ENCODE data around the gene ADPRHL1. TPM values are rescaled to one million over a fixed set of nuclear protein-coding genes. Genes with fewer than 3 reads are reported as not detected.

The ADPRHL1 gene
- total RNA-seq, 1 experiment from 2014 or later = 4.9 TPM

DNA sequence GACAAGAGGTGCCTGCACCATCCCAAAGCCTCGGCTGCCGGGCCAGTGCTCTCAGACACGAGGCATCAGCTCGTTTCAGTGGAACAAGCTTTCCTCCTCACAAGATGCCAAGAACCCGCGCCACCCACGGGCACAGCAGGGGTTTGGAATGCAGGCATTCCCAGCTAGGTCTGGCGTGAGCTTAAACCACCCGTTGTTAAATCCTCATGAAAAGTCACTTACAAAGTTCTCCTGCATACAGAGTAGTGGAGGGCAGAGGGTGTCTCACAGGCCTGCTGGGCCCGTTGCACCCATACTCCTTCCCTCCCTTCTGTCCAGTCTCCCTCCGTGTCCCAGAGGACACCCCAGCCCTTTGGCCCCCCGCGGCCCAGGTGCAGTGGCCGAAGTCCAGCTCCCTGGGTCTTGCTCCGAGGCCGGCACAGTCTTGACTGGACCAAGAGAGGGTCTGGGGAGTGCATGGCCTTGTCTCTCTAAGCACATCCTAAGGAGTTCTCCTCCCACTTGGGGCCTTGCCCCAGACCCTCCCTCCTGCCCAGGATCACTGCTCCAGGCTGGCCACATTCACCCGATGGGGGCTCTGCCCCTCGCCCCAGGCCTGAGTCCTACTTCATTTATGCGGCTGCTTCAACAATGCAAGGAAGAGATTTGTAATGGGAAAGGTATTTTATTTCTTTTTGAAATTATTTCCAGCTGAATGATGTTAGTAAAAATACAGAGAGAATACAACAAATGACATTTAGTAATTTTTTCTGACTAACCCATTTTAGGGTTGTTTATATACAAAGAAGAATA is 54.1 kb downstream of the ADPRHL1 start:
- Mint-ChIP-seq H3K4me3 (ENCODE audit: unreplicated experiment) (no peak overlapping the region), H3K27ac (ENCODE audit: unreplicated experiment) (peak overlapping the region; percentile 78), H3K27me3 (ENCODE audit: insufficient read depth, unreplicated experiment) (no peaks in the 10 kb centered on the region), H3K4me1 (ENCODE audit: low read depth, unreplicated experiment) (peaks cover 10% of the 10 kb centered on the region), H3K36me3 (ENCODE audit: insufficient read depth, unreplicated experiment) (no peaks in the 10 kb centered on the region), H3K9me3 (ENCODE audit: unreplicated experiment) (no peaks in the 10 kb centered on the region)
- ChIA-PET POLR2A (interaction anchor here (0.8 kb wide), 1 partner anchor 190 kb away, joined by 3 read pairs; the partner anchor contains the start of genes CUL4A and PCID2), CTCF (interaction anchor here (0.6 kb wide), 1 partner anchor 19 kb away, joined by 3 read pairs; no protein-coding TSS in a partner anchor)
- H3K4me3 ChIP-seq (ENCODE audit: low read depth, low read length) = no peak overlapping the region
- no TSS peak for BruUV-seq (replicated peaks)
- H3K27me3 ChIP-seq (replicated peaks; ENCODE audit: control insufficient read depth, insufficient read depth, low read length) = no peaks in the 10 kb centered on the region
- DNase-seq = peak in 1 of 2 experiments; percentile 32
- intact Hi-C loops (cut with micrococcal nuclease; ENCODE audit: unreplicated experiment) = loop anchor here (1.0 to 10.0 kb wide), 2 partner anchors 50 to 364 kb away; no protein-coding TSS in a partner anchor
- TF ChIP-seq, protein P1, sequence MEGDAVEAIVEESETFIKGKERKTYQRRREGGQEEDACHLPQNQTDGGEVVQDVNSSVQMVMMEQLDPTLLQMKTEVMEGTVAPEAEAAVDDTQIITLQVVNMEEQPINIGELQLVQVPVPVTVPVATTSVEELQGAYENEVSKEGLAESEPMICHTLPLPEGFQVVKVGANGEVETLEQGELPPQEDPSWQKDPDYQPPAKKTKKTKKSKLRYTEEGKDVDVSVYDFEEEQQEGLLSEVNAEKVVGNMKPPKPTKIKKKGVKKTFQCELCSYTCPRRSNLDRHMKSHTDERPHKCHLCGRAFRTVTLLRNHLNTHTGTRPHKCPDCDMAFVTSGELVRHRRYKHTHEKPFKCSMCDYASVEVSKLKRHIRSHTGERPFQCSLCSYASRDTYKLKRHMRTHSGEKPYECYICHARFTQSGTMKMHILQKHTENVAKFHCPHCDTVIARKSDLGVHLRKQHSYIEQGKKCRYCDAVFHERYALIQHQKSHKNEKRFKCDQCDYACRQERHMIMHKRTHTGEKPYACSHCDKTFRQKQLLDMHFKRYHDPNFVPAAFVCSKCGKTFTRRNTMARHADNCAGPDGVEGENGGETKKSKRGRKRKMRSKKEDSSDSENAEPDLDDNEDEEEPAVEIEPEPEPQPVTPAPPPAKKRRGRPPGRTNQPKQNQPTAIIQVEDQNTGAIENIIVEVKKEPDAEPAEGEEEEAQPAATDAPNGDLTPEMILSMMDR (IDR thresholded peaks at IDR 0.05; ENCODE audit: insufficient read depth in 1 of 2, low read depth in 1 of 2, low read length in 1 of 2, severe bottlenecking in 1 of 2, unreplicated experiment in 1 of 2) = no peak
- peaks cover 38% of the 10 kb centered on the region for H3K4me1 ChIP-seq
- 0 out of 2 replicates have a peak, but pooled peaks cover 4% of the 10 kb centered on the region for H3K9me3 ChIP-seq
- H3K36me3 ChIP-seq (ENCODE audit: control insufficient read depth, insufficient read depth, low read length) = no peaks in the 10 kb centered on the region

DNA sequence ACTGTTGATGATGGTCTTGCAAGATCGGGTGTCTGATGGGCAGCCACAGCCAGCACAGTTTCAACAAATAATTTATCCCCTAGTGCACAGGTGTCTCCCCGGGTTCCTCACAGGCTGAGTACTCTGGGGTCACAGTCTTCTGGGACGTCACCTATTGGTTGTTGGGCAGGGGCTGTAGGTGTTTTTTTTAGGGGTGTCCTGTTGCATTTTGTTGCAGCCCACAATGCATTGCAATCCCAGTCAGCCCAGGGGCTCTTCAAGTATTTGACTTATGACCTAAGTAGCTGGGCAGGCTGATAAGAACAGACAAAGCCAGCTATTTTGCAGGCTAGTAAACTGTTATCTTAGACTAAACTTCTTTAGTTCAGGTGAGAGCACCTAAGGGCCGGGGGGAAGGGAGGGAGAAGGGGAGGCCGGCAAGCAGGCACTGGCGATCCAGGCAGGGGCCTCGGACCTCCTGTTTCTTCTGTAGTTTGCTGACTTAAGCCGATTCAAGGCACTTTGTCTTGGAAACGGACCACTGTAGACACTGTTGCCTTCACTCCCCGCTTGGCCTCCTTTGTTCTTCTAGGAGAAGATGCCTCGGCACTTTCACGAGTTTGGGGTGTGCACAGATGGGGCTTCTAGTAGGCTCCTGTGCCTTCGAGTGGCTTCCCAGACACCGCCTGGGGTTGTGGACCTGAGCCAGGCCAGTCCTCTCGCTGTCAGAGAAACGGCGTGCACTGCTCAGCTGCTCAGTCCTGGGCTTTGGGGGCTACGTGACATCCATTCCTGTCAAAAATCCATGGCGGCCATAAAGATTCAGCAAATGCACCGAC is 55.5 kb downstream of the ADPRHL1 start:
- ChIA-PET CTCF (interaction anchor here (0.6 to 0.7 kb wide), 2 partner anchors 444 to 581 kb away, joined by 5 to 6 read pairs; no protein-coding TSS in a partner anchor), POLR2A (interaction anchor here (0.6 to 0.7 kb wide), 2 partner anchors 38 to 93 kb away, joined by 3 to 8 read pairs; partner anchors contain the start of gene DCUN1D2)
- Histone ChIP-seq H3K4me1 (peaks cover 38% of the 10 kb centered on the region), H3K9me3 (0 out of 2 replicates have a peak, but pooled peaks cover 4% of the 10 kb centered on the region), H3K36me3 (ENCODE audit: control insufficient read depth, insufficient read depth, low read length) (no peaks in the 10 kb centered on the region), H3K27me3 (replicated peaks; ENCODE audit: control insufficient read depth, insufficient read depth, low read length) (no peaks in the 10 kb centered on the region), H3K4me3 (ENCODE audit: low read depth, low read length) (no peak overlapping the region)
- peak; percentile 79 to 88 for DNase-seq
- Mint-ChIP-seq H3K27me3 (ENCODE audit: insufficient read depth, unreplicated experiment) (no peaks in the 10 kb centered on the region), H3K9me3 (ENCODE audit: unreplicated experiment) (no peaks in the 10 kb centered on the region), H3K4me1 (ENCODE audit: low read depth, unreplicated experiment) (peaks cover 17% of the 10 kb centered on the region), H3K27ac (ENCODE audit: unreplicated experiment) (peak overlapping the region; percentile 74), H3K36me3 (ENCODE audit: insufficient read depth, unreplicated experiment) (no peaks in the 10 kb centered on the region), H3K4me3 (ENCODE audit: unreplicated experiment) (peak overlapping the region; percentile 22)
- intact Hi-C loops (cut with micrococcal nuclease; ENCODE audit: unreplicated experiment) = loop anchor here (1.0 to 10.0 kb wide), 2 partner anchors 51 to 363 kb away; no protein-coding TSS in a partner anchor
- TF ChIP-seq, protein P1 (IDR thresholded peaks at IDR 0.05; ENCODE audit: insufficient read depth in 1 of 2, low read depth in 1 of 2, low read length in 1 of 2, severe bottlenecking in 1 of 2, unreplicated experiment in 1 of 2) = no peak
- TSS peak; percentile 88 for BruUV-seq (replicated peaks)

DNA sequence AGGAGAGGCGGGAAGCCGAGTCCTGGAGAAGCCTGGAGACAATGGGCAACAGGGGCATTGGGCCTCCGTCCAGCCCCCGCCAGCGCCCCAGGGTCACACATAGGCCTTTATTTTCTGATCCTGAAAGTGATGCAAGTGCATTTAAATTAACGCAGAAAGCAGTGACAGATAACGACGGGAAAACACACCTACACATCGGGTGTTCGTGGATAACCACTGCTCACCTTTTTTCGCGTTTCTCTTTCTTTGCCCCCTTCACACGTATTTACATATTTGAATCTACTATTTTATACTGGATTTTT is 59.0 kb downstream of the ADPRHL1 start:
- TF ChIP-seq, protein P1 (IDR thresholded peaks at IDR 0.05; ENCODE audit: insufficient read depth in 1 of 2, low read depth in 1 of 2, low read length in 1 of 2, severe bottlenecking in 1 of 2, unreplicated experiment in 1 of 2) = peak in 1 of 2 experiments; percentile 4
- H3K27ac Mint-ChIP-seq (ENCODE audit: unreplicated experiment) = no peak overlapping the region
- H3K4me3 Mint-ChIP-seq (ENCODE audit: unreplicated experiment) = peak overlapping the region; percentile 82
- peaks cover 11% of the 10 kb centered on the region for H3K4me1 Mint-ChIP-seq (ENCODE audit: low read depth, unreplicated experiment)
- Histone ChIP-seq H3K4me1 (peaks cover 37% of the 10 kb centered on the region), H3K36me3 (ENCODE audit: control insufficient read depth, insufficient read depth, low read length) (no peaks in the 10 kb centered on the region), H3K27me3 (replicated peaks; ENCODE audit: control insufficient read depth, insufficient read depth, low read length) (no peaks in the 10 kb centered on the region), H3K4me3 (ENCODE audit: low read depth, low read length) (peak overlapping the region; percentile 73), H3K9me3 (0 out of 2 replicates have a peak, but pooled peaks cover 4% of the 10 kb centered on the region)
- CTCF ChIA-PET = interaction anchor here (0.6 to 1.0 kb wide), 3 partner anchors 44 to 148 kb away, joined by 3 to 4 read pairs (median 3); no protein-coding TSS in a partner anchor
- H3K36me3 Mint-ChIP-seq (ENCODE audit: insufficient read depth, unreplicated experiment) = no peaks in the 10 kb centered on the region
- intact Hi-C loops (cut with micrococcal nuclease; ENCODE audit: unreplicated experiment) = loop anchor here (1.0 to 10.0 kb wide), 5 partner anchors 42 to 359 kb away; no protein-coding TSS in a partner anchor
- H3K9me3 Mint-ChIP-seq (ENCODE audit: unreplicated experiment) = no peaks in the 10 kb centered on the region
- no peaks in the 10 kb centered on the region for H3K27me3 Mint-ChIP-seq (ENCODE audit: insufficient read depth, unreplicated experiment)
- POLR2A ChIA-PET = interaction anchor here (0.5 to 0.6 kb wide), 2 partner anchors 71 to 78 kb away, joined by 3 to 9 read pairs; no protein-coding TSS in a partner anchor
- BruUV-seq (replicated peaks) = no TSS peak
- no peak for DNase-seq
